ENCODE data around the gene EPS8.

Gene EPS8

GRCh38 chr12:15722951-15723350 is 66.2 kb downstream of the EPS8 start:
- Histone ChIP-seq H3K27ac (ENCODE audit: low read length) (no peak overlapping the region), H3K4me1 (ENCODE audit: low read length) (no peaks in the 10 kb centered on the region), H3K4me2 (ENCODE audit: low read depth, low read length) (no peak overlapping the region), H4K20me1 (ENCODE audit: insufficient read depth, low read length) (no peaks in the 10 kb centered on the region), H3K9me3 (replicated peaks; ENCODE audit: insufficient read depth, low read length) (no peaks in the 10 kb centered on the region), H2AFZ (ENCODE audit: low read length) (no peak overlapping the region), H3K27me3 (replicated peaks; ENCODE audit: insufficient read depth, low read length) (no peaks in the 10 kb centered on the region), H3K9me2 (replicated peaks; ENCODE audit: insufficient read depth, low read length) (no peaks in the 10 kb centered on the region), H3K4me3 (ENCODE audit: low read length) (no peak overlapping the region), H3F3A (ENCODE audit: insufficient read depth, low read length) (no peaks in the 10 kb centered on the region), H3K36me3 (replicated peaks; ENCODE audit: insufficient read depth, low read length) (no peaks in the 10 kb centered on the region), H3K79me2 (ENCODE audit: low read length) (no peaks in the 10 kb centered on the region), H3K9ac (ENCODE audit: low read length) (no peak overlapping the region)
- no peak for TF ChIP-seq EZH2phosphoT487 (IDR thresholded peaks at IDR 0.05; ENCODE audit: low read length)
- no peak for TF ChIP-seq EZH2 (optimal IDR thresholded peaks at IDR 0.05; ENCODE audit: low read depth, low read length)
- no peak for TF ChIP-seq CTCF (IDR thresholded peaks at IDR 0.05; ENCODE audit: low read length)
- DNase-seq, result no peak

GRCh38 chr12:15721316-15722115 is 67.7 kb downstream of the EPS8 start:
- DNase-seq, result no peak
- TF ChIP-seq EZH2 (optimal IDR thresholded peaks at IDR 0.05; ENCODE audit: low read depth, low read length), result no peak
- TF ChIP-seq CTCF (IDR thresholded peaks at IDR 0.05; ENCODE audit: low read length), result no peak
- TF ChIP-seq EZH2phosphoT487 (IDR thresholded peaks at IDR 0.05; ENCODE audit: low read length), result no peak
- Histone ChIP-seq H3K9me3 (replicated peaks; ENCODE audit: insufficient read depth, low read length) (no peaks in the 10 kb centered on the region), H3K4me1 (ENCODE audit: low read length) (no peaks in the 10 kb centered on the region), H2AFZ (ENCODE audit: low read length) (no peak overlapping the region), H4K20me1 (ENCODE audit: insufficient read depth, low read length) (no peaks in the 10 kb centered on the region), H3K4me2 (ENCODE audit: low read depth, low read length) (no peak overlapping the region), H3K79me2 (ENCODE audit: low read length) (no peaks in the 10 kb centered on the region), H3K27me3 (replicated peaks; ENCODE audit: insufficient read depth, low read length) (no peaks in the 10 kb centered on the region), H3K9me2 (replicated peaks; ENCODE audit: insufficient read depth, low read length) (no peaks in the 10 kb centered on the region), H3F3A (ENCODE audit: insufficient read depth, low read length) (no peaks in the 10 kb centered on the region), H3K9ac (ENCODE audit: low read length) (no peak overlapping the region), H3K4me3 (ENCODE audit: low read length) (no peak overlapping the region), H3K36me3 (replicated peaks; ENCODE audit: insufficient read depth, low read length) (no peaks in the 10 kb centered on the region), H3K27ac (ENCODE audit: low read length) (no peak overlapping the region)

GRCh38 chr12:15720295-15720694 is 68.9 kb downstream of the EPS8 start:
- Histone ChIP-seq H3K9me2 (replicated peaks; ENCODE audit: insufficient read depth, low read length) (no peaks in the 10 kb centered on the region), H3K79me2 (ENCODE audit: low read length) (no peaks in the 10 kb centered on the region), H3K27ac (ENCODE audit: low read length) (no peak overlapping the region), H2AFZ (ENCODE audit: low read length) (no peak overlapping the region), H3K9me3 (replicated peaks; ENCODE audit: insufficient read depth, low read length) (no peaks in the 10 kb centered on the region), H3F3A (ENCODE audit: insufficient read depth, low read length) (no peaks in the 10 kb centered on the region), H3K4me2 (ENCODE audit: low read depth, low read length) (no peak overlapping the region), H3K4me1 (ENCODE audit: low read length) (no peaks in the 10 kb centered on the region), H3K4me3 (ENCODE audit: low read length) (no peak overlapping the region), H3K36me3 (replicated peaks; ENCODE audit: insufficient read depth, low read length) (no peaks in the 10 kb centered on the region), H3K27me3 (replicated peaks; ENCODE audit: insufficient read depth, low read length) (no peaks in the 10 kb centered on the region), H4K20me1 (ENCODE audit: insufficient read depth, low read length) (no peaks in the 10 kb centered on the region), H3K9ac (ENCODE audit: low read length) (no peak overlapping the region)
- DNase-seq, result no peak
- TF ChIP-seq CTCF (IDR thresholded peaks at IDR 0.05; ENCODE audit: low read length) (no peak), EZH2 (optimal IDR thresholded peaks at IDR 0.05; ENCODE audit: low read depth, low read length) (no peak), EZH2phosphoT487 (IDR thresholded peaks at IDR 0.05; ENCODE audit: low read length) (no peak)

All from MM.1S (cell line).